ENCODE data around the gene DDX3Y. TPM values are rescaled to one million over a fixed set of nuclear protein-coding genes. Genes with fewer than 3 reads are reported as not detected.

The DDX3Y gene
- total RNA-seq, 1 donor from 2014 or later = not detected

- H3K4me3 Mint-ChIP-seq = no peak overlapping the region
- no peak for DNase-seq (ENCODE audit: low read depth, low spot score)
- no peak overlapping the region for H3K27ac Mint-ChIP-seq (ENCODE audit: unreplicated experiment)
- H3K4me1 Mint-ChIP-seq = no peaks in the 10 kb centered on the region
- no peaks in the 10 kb centered on the region for H3K27me3 Mint-ChIP-seq (ENCODE audit: low read depth)
- H3K9me3 Mint-ChIP-seq = no peaks in the 10 kb centered on the region
- H3K36me3 Mint-ChIP-seq (ENCODE audit: low read depth) = no peaks in the 10 kb centered on the region
- TF ChIP-seq, protein P1, sequence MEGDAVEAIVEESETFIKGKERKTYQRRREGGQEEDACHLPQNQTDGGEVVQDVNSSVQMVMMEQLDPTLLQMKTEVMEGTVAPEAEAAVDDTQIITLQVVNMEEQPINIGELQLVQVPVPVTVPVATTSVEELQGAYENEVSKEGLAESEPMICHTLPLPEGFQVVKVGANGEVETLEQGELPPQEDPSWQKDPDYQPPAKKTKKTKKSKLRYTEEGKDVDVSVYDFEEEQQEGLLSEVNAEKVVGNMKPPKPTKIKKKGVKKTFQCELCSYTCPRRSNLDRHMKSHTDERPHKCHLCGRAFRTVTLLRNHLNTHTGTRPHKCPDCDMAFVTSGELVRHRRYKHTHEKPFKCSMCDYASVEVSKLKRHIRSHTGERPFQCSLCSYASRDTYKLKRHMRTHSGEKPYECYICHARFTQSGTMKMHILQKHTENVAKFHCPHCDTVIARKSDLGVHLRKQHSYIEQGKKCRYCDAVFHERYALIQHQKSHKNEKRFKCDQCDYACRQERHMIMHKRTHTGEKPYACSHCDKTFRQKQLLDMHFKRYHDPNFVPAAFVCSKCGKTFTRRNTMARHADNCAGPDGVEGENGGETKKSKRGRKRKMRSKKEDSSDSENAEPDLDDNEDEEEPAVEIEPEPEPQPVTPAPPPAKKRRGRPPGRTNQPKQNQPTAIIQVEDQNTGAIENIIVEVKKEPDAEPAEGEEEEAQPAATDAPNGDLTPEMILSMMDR (conservative IDR thresholded peaks at IDR 0.05) = no peak
These were observed 827 bp downstream of the DDX3Y start for GRCh38 chrY:12905517-12905872.

GRCh38 chrY:12905895-12906294 is 1.2 kb downstream of the DDX3Y start:
- Mint-ChIP-seq H3K36me3 (ENCODE audit: low read depth) (no peaks in the 10 kb centered on the region), H3K4me1 (no peaks in the 10 kb centered on the region), H3K27ac (ENCODE audit: unreplicated experiment) (no peak overlapping the region), H3K9me3 (no peaks in the 10 kb centered on the region), H3K27me3 (ENCODE audit: low read depth) (no peaks in the 10 kb centered on the region), H3K4me3 (no peak overlapping the region)
- TF ChIP-seq, protein P1 (conservative IDR thresholded peaks at IDR 0.05) = no peak
- no peak for DNase-seq (ENCODE audit: low read depth, low spot score)

GRCh38 chrY:12913541-12913940 is 8.9 kb downstream of the DDX3Y start:
- no peaks in the 10 kb centered on the region for H3K4me1 Mint-ChIP-seq
- DNase-seq (ENCODE audit: low read depth, low spot score) = no peak
- no peaks in the 10 kb centered on the region for H3K9me3 Mint-ChIP-seq
- TF ChIP-seq, protein P1 (conservative IDR thresholded peaks at IDR 0.05) = no peak
- H3K27me3 Mint-ChIP-seq (ENCODE audit: low read depth) = no peaks in the 10 kb centered on the region
- no peaks in the 10 kb centered on the region for H3K36me3 Mint-ChIP-seq (ENCODE audit: low read depth)
- no peak overlapping the region for H3K27ac Mint-ChIP-seq (ENCODE audit: unreplicated experiment)
- H3K4me3 Mint-ChIP-seq = no peak overlapping the region

DNA sequence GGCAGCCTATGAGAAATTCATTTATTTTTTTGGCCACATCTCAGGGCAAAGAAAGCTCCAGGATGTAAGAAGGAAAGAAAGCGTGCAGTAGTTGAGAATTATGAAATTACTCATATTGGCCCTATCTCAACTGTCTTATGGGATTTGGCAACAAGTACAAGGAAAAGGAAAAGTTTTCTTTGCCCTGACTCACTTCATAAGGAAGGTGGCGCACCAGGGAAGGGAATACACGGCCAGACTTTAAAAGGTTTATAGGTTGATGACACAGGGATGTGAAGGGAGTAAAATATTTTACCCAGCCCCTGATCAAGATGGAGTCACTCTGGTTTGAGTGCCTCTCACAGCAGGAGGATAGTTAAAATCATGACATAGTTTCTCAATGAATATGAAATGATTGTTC is 23.4 kb downstream of the DDX3Y start:
- TF ChIP-seq, protein P1 (conservative IDR thresholded peaks at IDR 0.05) = no peak
- Mint-ChIP-seq H3K36me3 (ENCODE audit: low read depth) (no peaks in the 10 kb centered on the region), H3K9me3 (no peaks in the 10 kb centered on the region), H3K27ac (ENCODE audit: unreplicated experiment) (no peak overlapping the region), H3K27me3 (ENCODE audit: low read depth) (no peaks in the 10 kb centered on the region), H3K4me1 (no peaks in the 10 kb centered on the region), H3K4me3 (no peak overlapping the region)
- DNase-seq (ENCODE audit: low read depth, low spot score) = no peak

DNA sequence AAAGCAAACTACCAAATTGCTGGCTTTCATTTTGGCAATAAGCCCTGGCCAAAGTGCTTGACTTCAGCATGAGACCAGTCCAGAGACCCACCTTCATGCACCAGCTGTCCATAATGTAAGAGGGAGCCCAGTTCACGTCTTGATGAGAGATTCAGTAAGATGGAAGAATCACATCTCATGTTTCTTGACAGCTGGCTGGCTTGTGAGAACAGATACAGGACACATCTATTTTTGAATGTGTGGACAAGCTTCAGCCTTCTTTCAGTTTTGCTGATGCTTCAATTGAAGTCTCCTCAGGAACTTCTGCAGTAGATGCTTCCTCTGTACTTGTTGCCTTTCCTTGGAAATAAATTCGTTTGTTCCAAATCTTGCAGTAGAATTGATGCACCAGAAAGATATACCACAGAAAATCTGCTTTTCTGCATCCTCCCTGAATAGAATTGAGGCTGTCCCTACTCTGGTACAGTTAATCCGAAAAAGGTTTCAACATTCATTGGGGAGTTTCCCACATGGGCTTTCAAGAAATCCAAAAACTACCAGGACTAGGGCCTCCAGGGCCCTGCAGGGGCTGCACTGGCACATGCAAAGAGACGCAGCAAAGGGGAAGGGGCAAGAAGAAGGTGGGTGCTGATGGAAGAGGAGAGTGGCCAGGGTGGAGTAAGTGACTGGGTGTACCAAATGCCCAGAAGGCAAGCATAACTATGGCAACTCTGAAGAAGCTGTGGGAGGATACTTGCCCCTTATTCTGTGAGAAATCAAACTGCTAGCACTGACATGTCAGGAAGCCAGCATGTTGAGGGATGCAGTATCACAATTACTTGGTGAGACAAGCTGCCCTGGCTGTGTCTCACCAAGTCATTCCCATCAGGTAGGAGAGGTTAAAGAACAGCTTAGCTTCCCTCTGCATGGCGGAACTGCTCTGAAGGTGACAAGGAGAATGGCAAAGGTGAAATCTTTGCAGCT is 37.3 kb downstream of the DDX3Y start:
- Mint-ChIP-seq H3K27ac (ENCODE audit: unreplicated experiment) (no peak overlapping the region), H3K4me1 (no peaks in the 10 kb centered on the region), H3K36me3 (ENCODE audit: low read depth) (no peaks in the 10 kb centered on the region), H3K4me3 (no peak overlapping the region), H3K27me3 (ENCODE audit: low read depth) (no peaks in the 10 kb centered on the region), H3K9me3 (no peaks in the 10 kb centered on the region)
- TF ChIP-seq, protein P1 (conservative IDR thresholded peaks at IDR 0.05) = no peak
- DNase-seq (ENCODE audit: low read depth, low spot score) = no peak

Other genes with a start within 250 kb of the DDX3Y start
- gene USP9Y, start 203.6 kb upstream of the DDX3Y start, total RNA-seq = not detected in 2 replicates